GM21786 (cell line): ENCODE data around the gene DNMT1.
"Not testable (repeated sequence)": the region's sequence is repeated elsewhere in the genome, so short reads cannot be mapped to it uniquely, and the experiment has no call there.

Experiments
- ATAC-seq: cut with Tn5 transposase; IDR thresholded peaks from one replicate; pipeline ENCODE4 v1.9.1; 2021; ENCODE audit not compliant: unreplicated experiment

The DNMT1 gene

DNA sequence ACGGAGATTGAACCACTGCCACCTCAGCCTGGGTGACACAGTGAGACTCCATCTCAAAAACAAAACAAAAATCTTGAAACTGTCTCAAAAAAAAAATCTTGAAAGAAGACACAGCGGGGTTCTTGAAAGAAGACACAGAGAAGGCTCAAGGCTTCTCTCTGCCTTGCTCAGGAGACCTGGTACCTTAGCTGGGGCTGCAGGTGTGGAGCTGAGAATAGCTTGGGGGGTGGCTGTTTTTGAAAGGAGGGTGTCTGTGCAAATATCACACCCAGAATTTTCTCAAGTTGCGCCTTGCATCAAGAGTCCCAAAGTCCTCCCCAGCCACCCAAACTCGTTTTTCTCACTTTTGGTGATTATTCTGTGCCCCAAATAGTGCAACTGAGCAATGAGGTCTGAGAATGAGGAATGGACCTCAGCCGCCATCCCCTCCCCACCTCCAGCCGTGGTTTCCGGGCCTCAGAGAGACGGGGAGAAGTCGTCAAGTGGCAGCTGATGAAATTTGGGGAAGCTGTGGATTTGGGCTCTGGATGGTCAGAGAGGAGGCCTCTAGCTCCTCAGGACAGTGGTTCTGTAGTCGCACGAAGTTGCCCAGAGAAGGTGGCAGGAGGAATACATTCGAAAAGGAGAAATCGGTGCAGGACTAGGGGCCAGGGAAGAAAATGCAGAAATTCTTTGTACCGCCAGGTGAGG lies 27.6 kb upstream of the DNMT1 start:
- no peak for ATAC-seq

- no peak for ATAC-seq
Observed at GRCh38 chr19:10220695-10221094, 25.9 kb upstream of the DNMT1 start.

DNA sequence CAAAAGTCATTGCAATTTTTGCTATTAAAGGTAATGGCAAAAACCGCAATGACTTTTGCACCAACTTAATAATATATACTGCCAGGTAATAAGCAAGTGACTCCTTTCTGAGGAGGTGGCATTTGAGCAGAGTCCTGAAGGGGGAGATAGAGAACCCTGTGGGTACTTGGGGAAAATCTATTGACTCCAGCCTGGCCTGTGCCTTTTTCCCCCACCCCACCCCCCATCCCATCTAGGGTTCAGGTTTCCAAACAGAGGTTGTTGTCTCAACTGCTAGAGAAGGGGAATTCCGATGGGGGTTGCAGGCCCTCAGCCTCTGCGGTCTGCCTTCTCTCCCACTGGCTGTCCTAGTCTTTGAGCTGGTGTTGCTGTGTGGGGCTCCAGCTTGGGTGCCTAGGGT lies 24.9 kb upstream of the DNMT1 start:
- no peak for ATAC-seq

DNA sequence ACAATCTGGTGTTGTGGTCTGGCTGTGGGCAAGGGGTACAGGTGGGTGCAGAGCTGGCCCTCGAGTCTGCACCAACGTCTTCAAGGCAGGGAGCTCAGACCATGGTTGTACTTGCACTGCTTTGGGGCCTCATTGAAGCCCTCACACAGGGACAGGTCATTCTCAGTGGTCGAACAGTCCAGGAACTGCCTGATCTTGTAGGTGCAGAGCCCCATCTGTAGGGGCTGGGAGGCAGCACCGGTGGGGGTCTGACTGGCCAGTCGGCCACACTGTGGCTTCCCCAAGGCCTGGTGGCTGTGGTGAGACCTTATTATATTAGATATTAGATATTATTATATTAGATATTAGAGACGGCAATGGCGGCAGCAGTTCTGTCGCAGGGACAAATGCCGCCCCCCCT lies 22.3 kb upstream of the DNMT1 start:
- ATAC-seq, result no peak

DNA sequence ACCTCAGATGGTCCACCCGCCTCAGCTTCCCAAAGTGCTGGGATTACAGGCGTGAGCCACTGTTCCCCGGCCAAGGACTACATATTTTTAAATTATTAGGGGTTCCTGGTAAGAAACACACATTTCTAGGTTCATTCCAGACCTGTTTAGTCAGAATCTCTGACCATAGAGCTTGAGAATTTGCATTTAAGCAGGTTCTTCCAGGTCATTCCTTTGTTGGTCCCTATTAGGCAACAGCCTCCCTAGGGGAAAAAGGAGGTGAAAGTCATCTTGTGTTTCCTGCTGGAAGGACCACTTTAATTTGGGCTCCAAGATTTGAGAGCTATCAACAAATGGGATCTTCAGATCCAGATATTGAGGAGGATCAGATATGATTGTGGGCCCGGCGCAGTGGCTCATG lies 20.0 kb upstream of the DNMT1 start:
- no peak for ATAC-seq

GRCh38 chr19:10211691-10212090 lies 16.9 kb upstream of the DNMT1 start:
- no peak for ATAC-seq

GRCh38 chr19:10211061-10211460 lies 16.3 kb upstream of the DNMT1 start:
- no peak for ATAC-seq

- no peak for ATAC-seq
Observed at GRCh38 chr19:10209315-10209714, 14.6 kb upstream of the DNMT1 start.

DNA sequence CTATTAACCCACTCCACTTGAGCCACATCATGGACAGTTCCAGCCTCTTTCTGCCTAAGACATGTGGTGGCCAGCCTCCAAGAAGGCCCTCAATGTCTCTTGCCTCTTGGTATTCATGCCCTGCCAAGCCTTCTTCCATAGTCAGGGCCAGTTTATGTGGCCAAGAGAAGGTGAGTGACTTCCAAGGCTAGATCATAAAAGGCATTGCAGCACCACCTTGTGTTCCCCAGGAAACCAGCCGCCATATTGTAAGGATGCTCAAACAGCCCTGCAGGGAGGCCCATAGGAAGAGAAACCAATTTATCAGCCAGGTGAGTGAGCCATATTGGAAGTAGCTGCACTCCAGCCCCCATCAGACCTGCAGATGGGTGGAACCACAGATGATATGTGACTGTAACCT lies 12.3 kb upstream of the DNMT1 start:
- no peak for ATAC-seq

DNA sequence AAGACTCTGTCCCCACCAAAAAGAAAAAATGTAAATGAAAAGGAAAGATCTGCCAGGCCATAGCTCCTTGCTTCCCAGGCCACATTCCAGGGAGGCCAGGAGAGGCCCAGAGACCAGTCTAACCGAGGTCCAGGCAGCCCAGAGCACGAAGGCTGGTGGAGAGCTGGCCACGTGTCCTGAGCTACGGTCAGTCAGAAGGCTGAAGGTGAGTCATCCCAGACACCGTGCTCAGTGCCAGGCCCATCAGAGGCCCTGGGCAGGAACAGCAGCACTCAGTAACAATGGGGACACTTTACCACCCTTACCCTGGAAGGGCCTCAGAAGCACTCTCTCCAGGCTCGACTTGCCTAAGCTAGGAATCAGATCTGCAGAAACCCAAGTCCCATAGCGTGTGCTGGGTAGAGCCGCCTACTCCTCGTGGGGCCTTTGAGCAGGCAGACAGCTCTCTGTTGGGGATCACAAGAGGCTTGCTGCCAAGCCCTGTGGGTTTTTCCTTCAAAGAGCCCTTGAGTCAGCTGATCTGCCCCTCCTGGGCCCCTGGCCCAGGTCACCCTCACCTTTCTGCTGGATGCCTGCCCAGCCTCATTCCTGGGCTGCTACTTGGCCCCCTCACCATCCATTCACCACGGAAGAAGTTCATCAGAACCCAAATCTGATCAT lies 11.6 kb upstream of the DNMT1 start:
- ATAC-seq, result no peak

- ATAC-seq, result no peak
Observed at GRCh38 chr19:10205636-10206035, 10.9 kb upstream of the DNMT1 start.

DNA sequence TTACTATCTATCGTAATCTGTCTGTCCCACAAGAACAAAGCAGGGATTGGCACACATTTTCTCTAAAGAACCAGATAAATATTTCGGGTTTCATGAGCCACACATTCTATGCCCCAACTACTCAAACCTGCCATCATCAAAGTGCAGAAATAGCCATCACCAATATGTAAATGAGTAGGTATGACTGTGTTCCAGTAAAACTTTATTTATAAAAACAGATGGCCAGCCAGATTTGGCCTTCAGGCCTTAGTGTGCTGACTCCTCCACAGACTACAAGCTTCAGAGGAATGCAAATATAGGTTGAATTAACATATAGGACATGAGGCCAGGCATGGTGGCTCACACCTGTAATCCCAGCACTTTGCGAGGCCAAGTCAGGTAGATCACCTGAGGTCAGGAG lies 8.9 kb upstream of the DNMT1 start:
- no peak for ATAC-seq

- ATAC-seq, result no peak
Observed at GRCh38 chr19:10201176-10201575, 6.4 kb upstream of the DNMT1 start.

DNA sequence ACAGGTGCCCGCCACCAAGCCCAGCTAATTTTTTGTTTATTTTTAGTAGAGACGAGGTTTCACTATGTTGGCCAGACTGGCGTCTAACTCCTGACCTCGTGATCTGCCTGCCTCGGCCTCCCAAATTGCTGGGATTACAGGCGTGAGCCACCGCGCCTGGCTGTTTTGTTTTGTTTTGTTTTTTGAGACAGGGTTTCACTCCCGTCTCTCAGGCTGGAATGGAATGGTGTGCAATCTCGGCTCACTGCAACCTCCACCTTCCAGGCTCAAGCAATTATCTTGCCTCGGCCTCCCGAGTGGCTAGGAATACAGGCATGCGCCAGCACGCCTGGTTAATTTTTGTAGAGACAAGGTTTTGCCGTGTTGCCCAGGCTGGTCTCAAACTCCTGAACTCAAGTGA lies 5.3 kb upstream of the DNMT1 start:
- not testable (repeated sequence) for ATAC-seq

- ATAC-seq, result not testable (repeated sequence)
Observed at GRCh38 chr19:10198889-10199644, 4.3 kb upstream of the DNMT1 start.

DNA sequence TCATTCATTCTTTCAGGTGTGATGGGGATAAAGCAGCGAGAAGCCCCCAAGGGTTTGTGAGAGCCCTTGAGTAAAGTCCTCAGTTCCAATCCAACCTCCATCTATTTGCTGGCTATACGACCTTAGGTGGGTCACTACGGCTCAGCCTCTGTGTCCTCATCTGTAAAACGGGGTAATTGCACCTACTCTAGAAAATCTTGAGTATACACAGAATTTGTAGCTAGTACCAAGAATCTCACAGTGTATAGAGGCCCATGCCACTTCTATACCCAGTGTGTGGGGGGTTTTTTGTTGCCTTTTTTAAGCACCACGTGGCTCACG lies 406 bp upstream of the DNMT1 start:
- ATAC-seq, result no peak

DNA sequence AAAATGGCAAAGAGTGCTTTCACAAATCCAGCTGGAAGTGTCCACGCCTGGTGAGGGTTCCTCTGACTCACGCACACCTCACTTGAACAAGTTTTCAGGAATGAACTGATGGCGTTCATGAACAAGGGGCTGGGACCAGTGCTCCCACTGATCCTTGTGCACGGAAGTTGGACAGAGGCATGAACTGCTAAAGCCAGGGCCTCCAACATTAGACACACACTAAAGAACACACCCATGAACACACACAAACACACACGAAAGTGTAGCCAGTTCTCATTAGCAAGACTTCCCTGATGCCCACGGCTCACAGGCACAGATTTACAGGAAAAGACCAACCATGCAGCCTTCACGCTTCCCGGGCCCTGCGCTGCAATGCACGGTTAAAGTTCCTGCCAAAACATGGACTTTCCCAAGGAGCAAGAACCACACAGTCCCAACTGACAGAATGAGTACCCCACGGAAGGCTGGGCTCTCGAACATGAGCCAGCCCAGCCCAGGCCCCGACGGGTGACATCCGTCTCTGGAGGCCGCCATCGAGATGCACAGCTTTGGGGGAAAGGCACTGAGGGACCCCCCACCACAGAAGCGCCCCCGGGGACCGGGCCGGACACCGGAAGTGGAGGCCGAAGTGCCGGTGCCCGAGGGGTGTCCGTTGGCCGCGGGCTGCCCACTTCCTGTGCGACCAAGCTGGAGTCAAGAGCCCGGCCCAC lies 808 bp downstream of the DNMT1 start:
- peak; percentile 18 for ATAC-seq

GRCh38 chr19:10192922-10193321 lies 1.8 kb downstream of the DNMT1 start:
- ATAC-seq, result no peak

DNA sequence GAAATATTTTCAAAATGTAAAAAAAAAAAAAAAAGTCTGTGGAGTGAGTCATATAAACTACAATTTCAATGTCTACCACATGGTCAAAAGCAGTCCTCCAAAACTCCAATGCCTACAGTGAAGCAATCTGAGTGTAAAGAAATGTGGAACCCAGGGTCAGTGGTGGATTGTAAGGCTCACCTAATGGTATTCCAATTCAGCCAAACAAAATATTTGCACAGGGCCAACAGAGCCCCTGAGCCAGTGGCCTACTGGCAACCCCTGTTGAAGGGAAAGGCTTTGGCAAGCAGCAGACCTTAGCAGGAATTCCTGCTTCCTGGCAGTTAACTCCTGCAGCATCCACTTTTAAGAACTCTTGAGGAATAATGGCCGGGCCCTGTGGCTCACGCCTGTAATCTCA lies 3.4 kb downstream of the DNMT1 start:
- ATAC-seq, result no peak

- ATAC-seq, result no peak
Observed at GRCh38 chr19:10190026-10190425, 4.7 kb downstream of the DNMT1 start.

GRCh38 chr19:10189616-10190015 lies 5.1 kb downstream of the DNMT1 start:
- ATAC-seq, result no peak

- ATAC-seq, result no peak
Observed at GRCh38 chr19:10187315-10187714, 7.4 kb downstream of the DNMT1 start.
